Measurements from ENCODE around the gene CHST15.
"Not testable (repeated sequence)": the region's sequence is repeated elsewhere in the genome, so short reads cannot be mapped to it uniquely, and the experiment has no call there.

Gene CHST15

DNA sequence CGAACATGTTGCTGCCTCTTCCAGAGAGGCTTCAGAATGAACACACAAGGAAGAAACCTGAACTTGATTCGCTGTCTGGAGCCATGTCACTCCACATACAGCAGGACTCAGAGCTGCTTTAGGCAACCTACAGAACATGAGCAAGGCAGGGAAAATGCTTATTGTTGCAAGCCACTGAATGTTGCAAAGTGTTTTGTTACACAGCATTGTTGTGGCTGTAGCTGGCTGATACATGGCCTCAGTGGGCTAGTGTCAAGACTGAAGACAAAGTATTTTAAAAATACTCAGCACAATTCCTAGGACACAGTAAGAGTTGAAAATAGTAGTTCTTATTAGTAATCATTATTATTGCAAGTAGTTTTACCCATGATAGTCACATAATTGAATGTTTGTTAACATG, 3.1 kb upstream of the CHST15 start:
- Histone ChIP-seq H3K4me1 (ENCODE audit: control insufficient read depth, insufficient read depth, low read length) (peaks cover 15% of the 10 kb centered on the region; the same call in 1 of the 2 replicates), H3K9me3 (ENCODE audit: control insufficient read depth, insufficient read depth, low read depth, low read length) (peaks cover 3% of the 10 kb centered on the region), H3K27ac (ENCODE audit: low read depth, low read length) (no peak overlapping the region), H3K27me3 (ENCODE audit: control insufficient read depth, insufficient read depth, low read length) (peaks cover 10% of the 10 kb centered on the region), H3K36me3 (ENCODE audit: control insufficient read depth, insufficient read depth, low read length) (no peaks in the 10 kb centered on the region), H3K4me3 (ENCODE audit: low read depth, low read length) (no peak overlapping the region), H3K9ac (ENCODE audit: low read length) (no peak overlapping the region)

DNA sequence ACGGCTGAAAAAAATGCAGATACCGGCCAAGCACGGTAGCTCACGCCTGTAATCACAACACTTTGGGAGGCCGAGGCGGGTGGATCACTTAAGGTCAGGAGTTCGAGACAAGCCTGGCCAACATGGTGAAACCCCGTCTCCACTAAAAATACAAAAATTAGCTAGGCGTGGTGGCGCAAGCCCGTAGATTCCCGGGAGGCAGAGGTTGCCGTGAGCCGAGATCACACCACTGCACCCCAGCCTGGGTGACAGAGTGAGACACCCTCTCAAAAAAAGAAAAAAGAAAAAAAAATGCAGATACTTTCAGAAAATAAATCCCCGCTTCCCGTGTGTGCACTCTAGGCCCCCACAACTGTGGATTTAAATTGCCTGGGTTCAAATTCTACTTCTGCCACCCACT, 2.4 kb upstream of the CHST15 start:
- H3K36me3 ChIP-seq (ENCODE audit: control insufficient read depth, insufficient read depth, low read length); H3K27ac ChIP-seq (ENCODE audit: low read depth, low read length); H3K4me3 ChIP-seq (ENCODE audit: low read depth, low read length); H3K9ac ChIP-seq (ENCODE audit: low read length); H3K9me3 ChIP-seq (ENCODE audit: control insufficient read depth, insufficient read depth, low read depth, low read length): not testable (repeated sequence)
- peaks cover 22% of the 10 kb centered on the region for H3K4me1 ChIP-seq (ENCODE audit: control insufficient read depth, insufficient read depth, low read length)
- H3K27me3 ChIP-seq (ENCODE audit: control insufficient read depth, insufficient read depth, low read length): peaks cover 17% of the 10 kb centered on the region

DNA sequence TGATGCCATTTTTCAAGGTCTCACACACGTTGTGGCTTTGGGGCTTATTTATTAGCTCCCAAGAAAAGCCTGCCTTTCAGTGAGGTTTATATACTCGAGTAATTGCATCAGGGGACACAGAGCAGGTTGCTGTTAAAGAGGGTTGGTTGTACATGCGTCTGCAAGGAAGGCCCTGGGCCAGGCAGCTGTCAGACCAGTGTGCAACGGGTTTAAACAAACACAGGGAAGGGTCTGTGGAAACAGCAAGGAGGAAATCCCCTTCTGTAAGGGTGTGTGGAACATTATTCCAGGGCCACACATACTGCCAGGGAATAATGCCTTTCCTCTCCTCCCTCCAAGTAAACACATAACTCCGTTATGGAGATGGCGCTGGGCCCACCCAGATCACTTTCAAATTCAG, 1.7 kb upstream of the CHST15 start:
- no peaks in the 10 kb centered on the region for H3K36me3 ChIP-seq (ENCODE audit: control insufficient read depth, insufficient read depth, low read length)
- peaks cover 3% of the 10 kb centered on the region for H3K9me3 ChIP-seq (ENCODE audit: control insufficient read depth, insufficient read depth, low read depth, low read length)
- no peak overlapping the region for H3K4me3 ChIP-seq (ENCODE audit: low read depth, low read length)
- no peak overlapping the region for H3K9ac ChIP-seq (ENCODE audit: low read length)
- no peak overlapping the region for H3K27ac ChIP-seq (ENCODE audit: low read depth, low read length)
- peaks cover 24% of the 10 kb centered on the region for H3K27me3 ChIP-seq (ENCODE audit: control insufficient read depth, insufficient read depth, low read length)
- peaks cover 26% of the 10 kb centered on the region for H3K4me1 ChIP-seq (ENCODE audit: control insufficient read depth, insufficient read depth, low read length)

DNA sequence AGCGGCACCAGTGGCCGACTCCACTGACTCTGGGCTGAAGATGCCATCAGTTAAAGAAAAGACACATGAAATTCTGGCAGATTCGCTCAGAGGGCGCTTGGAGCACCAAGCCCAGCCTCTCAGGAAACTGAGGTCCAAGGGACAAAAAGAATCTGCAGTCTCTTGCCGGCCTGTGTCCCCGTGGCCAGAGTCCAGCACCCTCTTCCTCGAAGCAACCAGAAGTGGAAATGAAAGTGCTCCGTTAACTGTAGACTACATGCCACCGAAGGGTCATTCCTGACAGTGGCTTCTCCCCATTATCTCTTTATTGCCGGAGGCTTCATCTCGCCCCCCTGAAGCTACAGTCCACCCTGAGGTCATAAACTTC, 1.0 kb upstream of the CHST15 start:
- Histone ChIP-seq H3K27ac (ENCODE audit: low read depth, low read length) (no peak overlapping the region), H3K4me3 (ENCODE audit: low read depth, low read length) (peak overlapping the region; percentile 90), H3K4me1 (ENCODE audit: control insufficient read depth, insufficient read depth, low read length) (peaks cover 26% of the 10 kb centered on the region), H3K9ac (ENCODE audit: low read length) (no peak overlapping the region), H3K36me3 (ENCODE audit: control insufficient read depth, insufficient read depth, low read length) (no peaks in the 10 kb centered on the region), H3K27me3 (ENCODE audit: control insufficient read depth, insufficient read depth, low read length) (peaks cover 28% of the 10 kb centered on the region), H3K9me3 (ENCODE audit: control insufficient read depth, insufficient read depth, low read depth, low read length) (peaks cover 3% of the 10 kb centered on the region)

DNA sequence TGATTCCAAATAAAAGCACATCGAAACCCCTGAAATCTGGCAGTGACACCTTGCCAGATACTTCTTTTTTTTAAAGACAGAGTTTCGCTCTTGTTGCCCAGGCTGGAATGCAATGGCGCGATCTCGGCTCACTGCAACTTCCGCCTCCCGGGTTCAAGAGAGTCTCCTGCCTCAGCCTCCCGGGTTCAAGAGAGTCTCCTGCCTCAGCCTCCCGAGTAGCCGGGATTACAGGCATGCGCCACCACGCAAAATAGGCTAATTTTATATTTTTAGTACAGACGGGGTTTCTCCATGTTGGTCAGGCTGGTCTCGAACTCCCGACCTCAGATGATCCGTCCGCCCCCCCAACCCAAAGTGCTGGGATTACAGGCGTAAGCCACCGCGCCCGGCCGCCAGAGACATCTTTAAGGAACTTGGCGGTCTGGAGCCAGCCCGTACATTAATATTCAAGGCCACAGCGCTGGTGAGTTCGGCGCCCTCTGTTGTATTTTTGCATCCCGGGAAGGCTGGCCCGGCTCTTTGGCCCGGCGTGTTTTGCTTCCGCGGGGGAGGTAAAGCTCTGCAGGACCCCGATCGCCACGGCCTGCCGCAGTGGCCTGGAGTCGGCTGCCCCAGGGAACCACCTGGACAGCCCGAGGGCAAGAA, 498 bp upstream of the CHST15 start:
- not testable (repeated sequence) for H3K9me3 ChIP-seq (ENCODE audit: control insufficient read depth, insufficient read depth, low read depth, low read length); H3K36me3 ChIP-seq (ENCODE audit: control insufficient read depth, insufficient read depth, low read length); H3K27ac ChIP-seq (ENCODE audit: low read depth, low read length)
- Histone ChIP-seq H3K27me3 (ENCODE audit: control insufficient read depth, insufficient read depth, low read length) (peaks cover 28% of the 10 kb centered on the region), H3K4me3 (ENCODE audit: low read depth, low read length) (peak overlapping the region; percentile 90), H3K9ac (ENCODE audit: low read length) (peak overlapping the region; percentile 83), H3K4me1 (ENCODE audit: control insufficient read depth, insufficient read depth, low read length) (peaks cover 26% of the 10 kb centered on the region)

DNA sequence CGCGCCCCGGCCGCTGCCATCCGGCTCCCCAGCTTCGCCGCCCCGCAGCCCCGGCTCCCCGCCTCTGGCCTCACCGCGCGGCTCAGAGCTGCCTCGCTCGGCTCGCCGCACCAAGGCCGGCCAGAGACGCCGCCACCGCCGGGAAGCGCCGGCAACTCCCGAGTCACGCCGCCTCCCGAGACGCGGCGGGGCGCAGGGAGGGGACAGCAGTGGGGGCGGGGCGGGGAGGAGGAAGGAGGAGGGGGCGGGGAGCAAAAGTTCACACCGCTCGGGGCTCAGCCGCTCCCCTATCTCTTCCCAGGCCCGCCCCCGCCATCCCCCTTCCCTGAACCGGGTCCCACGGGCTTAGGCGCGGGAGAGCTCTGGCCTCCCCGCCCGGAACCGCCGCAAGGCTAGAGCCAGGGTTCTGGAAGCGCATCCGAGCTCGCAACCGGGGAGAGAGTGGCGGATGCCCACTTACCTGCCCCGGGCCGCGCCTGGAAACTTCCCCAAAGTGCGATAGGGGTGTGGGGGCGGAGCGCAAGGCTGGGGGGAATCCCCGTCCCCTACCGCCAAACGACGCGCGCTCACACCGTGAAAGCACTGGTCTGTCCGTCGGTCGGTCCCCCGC, 1.0 kb downstream of the CHST15 start:
- H3K4me1 ChIP-seq (ENCODE audit: control insufficient read depth, insufficient read depth, low read length): peaks cover 22% of the 10 kb centered on the region

DNA sequence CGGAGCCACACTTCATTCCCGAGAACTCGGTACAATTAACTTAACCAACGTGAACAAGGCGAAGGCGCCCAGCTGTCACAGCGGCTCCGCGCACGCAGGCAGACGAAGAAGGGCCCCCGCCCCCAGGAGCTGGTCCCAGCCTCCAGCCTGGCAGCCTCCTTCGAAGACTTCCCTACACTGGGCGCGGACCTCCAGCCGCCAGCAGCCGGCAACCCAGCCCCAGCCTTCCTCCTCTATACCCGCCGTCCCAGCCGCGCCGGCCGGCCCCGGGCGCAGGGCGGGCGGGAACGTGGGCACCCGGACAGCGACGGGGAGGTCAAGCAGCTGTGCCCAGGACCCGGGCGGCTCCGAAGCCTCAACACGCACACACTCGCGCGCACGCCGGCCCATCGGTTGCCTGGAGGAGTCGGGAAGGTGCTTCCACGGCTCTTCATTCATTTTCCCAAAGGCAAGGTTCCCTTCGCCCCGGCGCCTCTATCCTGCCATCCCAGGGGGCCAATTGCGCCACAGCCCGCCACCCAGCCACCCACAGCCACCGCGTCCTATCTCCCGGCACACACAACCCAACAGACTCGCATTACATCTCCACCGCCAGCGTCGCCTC, 1.6 kb downstream of the CHST15 start:
- peak overlapping the region; percentile 64 for H3K9ac ChIP-seq (ENCODE audit: low read length)
- H3K4me1 ChIP-seq (ENCODE audit: control insufficient read depth, insufficient read depth, low read length): peaks cover 22% of the 10 kb centered on the region
- no peaks in the 10 kb centered on the region for H3K36me3 ChIP-seq (ENCODE audit: control insufficient read depth, insufficient read depth, low read length)
- H3K9me3 ChIP-seq (ENCODE audit: control insufficient read depth, insufficient read depth, low read depth, low read length): peaks cover 3% of the 10 kb centered on the region
- peaks cover 28% of the 10 kb centered on the region for H3K27me3 ChIP-seq (ENCODE audit: control insufficient read depth, insufficient read depth, low read length)
- H3K4me3 ChIP-seq (ENCODE audit: low read depth, low read length): peak overlapping the region; percentile 90
- no peak overlapping the region for H3K27ac ChIP-seq (ENCODE audit: low read depth, low read length)

More for the DNA sequence above, 1.0 kb downstream of the CHST15 start:
- peak overlapping the region; percentile 90 for H3K4me3 ChIP-seq (ENCODE audit: low read depth, low read length)
- no peaks in the 10 kb centered on the region for H3K36me3 ChIP-seq (ENCODE audit: control insufficient read depth, insufficient read depth, low read length)
- H3K9me3 ChIP-seq (ENCODE audit: control insufficient read depth, insufficient read depth, low read depth, low read length): peaks cover 3% of the 10 kb centered on the region
- peak overlapping the region; percentile 65; the same call in 1 of the 2 replicates for H3K27ac ChIP-seq (ENCODE audit: low read depth, low read length)
- peak overlapping the region; percentile 83 for H3K9ac ChIP-seq (ENCODE audit: low read length)
- peaks cover 28% of the 10 kb centered on the region for H3K27me3 ChIP-seq (ENCODE audit: control insufficient read depth, insufficient read depth, low read length)

DNA sequence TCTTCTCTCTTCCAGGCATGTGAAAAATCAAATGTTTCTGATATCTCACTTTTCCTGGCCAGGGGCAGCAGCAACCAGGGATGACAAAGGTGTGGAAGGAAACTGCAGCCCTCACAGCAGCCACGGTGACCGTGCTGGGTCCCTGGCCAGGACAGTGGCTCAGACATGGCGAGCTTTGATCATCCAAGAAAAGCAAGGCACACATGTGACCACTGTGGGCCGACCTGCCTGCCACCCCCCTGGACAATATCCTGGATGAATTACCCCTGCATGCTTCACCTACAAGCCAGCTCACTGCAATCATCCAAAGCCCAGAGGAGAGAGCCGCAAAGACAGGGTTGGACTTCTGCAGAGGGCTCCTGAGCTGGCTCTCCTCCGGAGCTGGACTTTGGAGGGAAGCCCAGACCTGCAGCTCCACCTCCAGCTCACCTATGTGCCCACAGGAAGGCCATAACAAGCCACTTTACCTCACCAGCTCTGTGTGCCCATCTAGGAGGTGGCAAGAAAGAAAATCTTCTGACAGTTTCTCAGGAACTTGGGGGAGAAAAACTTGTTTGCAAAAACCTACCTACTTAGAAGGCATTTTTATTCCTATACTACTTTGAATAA, 2.7 kb downstream of the CHST15 start:
- no peaks in the 10 kb centered on the region for H3K36me3 ChIP-seq (ENCODE audit: control insufficient read depth, insufficient read depth, low read length)
- no peak overlapping the region; the same call in 1 of the 2 replicates for H3K4me3 ChIP-seq (ENCODE audit: low read depth, low read length)
- H3K27me3 ChIP-seq (ENCODE audit: control insufficient read depth, insufficient read depth, low read length): peaks cover 28% of the 10 kb centered on the region
- no peak overlapping the region for H3K9ac ChIP-seq (ENCODE audit: low read length)
- no peaks in the 10 kb centered on the region for H3K9me3 ChIP-seq (ENCODE audit: control insufficient read depth, insufficient read depth, low read depth, low read length)
- peaks cover 22% of the 10 kb centered on the region for H3K4me1 ChIP-seq (ENCODE audit: control insufficient read depth, insufficient read depth, low read length)
- no peak overlapping the region for H3K27ac ChIP-seq (ENCODE audit: low read depth, low read length)

DNA sequence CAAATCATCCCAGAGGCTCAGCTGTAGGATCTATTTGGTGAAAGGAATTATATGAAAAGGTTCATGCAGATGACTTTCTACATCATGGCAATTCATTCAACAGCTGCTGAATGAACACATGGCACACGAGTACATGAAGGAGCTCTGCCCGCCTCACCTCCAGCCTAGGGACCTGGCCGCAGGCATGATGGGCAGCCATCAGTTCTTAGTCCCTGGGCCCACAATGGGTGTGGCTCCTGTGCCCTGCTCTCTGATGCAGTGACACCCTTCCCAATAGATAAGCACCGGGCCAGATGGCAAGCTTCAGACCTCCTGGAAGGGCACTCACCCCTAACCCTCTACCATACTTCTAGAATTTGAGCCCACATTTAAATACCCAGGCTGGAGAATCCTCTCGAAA, 3.5 kb downstream of the CHST15 start:
- Histone ChIP-seq H3K9me3 (ENCODE audit: control insufficient read depth, insufficient read depth, low read depth, low read length) (no peaks in the 10 kb centered on the region), H3K27me3 (ENCODE audit: control insufficient read depth, insufficient read depth, low read length) (peaks cover 28% of the 10 kb centered on the region), H3K9ac (ENCODE audit: low read length) (no peak overlapping the region), H3K27ac (ENCODE audit: low read depth, low read length) (no peak overlapping the region), H3K4me1 (ENCODE audit: control insufficient read depth, insufficient read depth, low read length) (peaks cover 22% of the 10 kb centered on the region), H3K36me3 (ENCODE audit: control insufficient read depth, insufficient read depth, low read length) (no peaks in the 10 kb centered on the region), H3K4me3 (ENCODE audit: low read depth, low read length) (no peak overlapping the region)

DNA sequence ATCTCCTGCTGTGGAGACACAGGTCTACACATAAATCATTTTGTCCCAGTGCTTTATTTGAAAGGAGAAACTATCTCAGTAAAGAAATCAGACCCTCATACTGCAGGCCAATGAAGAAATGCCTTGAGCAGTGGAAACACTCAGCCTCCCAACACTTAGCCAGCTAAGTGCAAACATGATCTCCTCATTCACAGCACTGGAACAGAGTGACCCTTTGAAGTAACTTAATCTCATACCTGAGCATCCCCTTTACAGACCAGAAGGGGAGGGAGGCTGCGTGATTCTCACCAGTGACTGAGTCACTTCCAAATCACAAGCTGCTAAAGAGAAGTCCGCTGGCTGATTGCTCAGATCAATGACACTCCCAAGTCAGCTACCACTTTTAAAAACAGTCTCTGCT, 4.5 kb downstream of the CHST15 start:
- H3K4me3 ChIP-seq (ENCODE audit: low read depth, low read length): no peak overlapping the region
- H3K9ac ChIP-seq (ENCODE audit: low read length): no peak overlapping the region
- H3K27me3 ChIP-seq (ENCODE audit: control insufficient read depth, insufficient read depth, low read length): peaks cover 24% of the 10 kb centered on the region
- no peaks in the 10 kb centered on the region for H3K9me3 ChIP-seq (ENCODE audit: control insufficient read depth, insufficient read depth, low read depth, low read length)
- peaks cover 14% of the 10 kb centered on the region for H3K4me1 ChIP-seq (ENCODE audit: control insufficient read depth, insufficient read depth, low read length)
- H3K36me3 ChIP-seq (ENCODE audit: control insufficient read depth, insufficient read depth, low read length): no peaks in the 10 kb centered on the region
- H3K27ac ChIP-seq (ENCODE audit: low read depth, low read length): no peak overlapping the region

Data from HUES6 (cell line).